NOMO-1 treated with DMSO at 0.1 percent for 48 hours (cell line): ENCODE data around the gene ANO10.
"Not testable (repeated sequence)": the region's sequence is repeated elsewhere in the genome, so short reads cannot be mapped to it uniquely, and the experiment has no call there.

Experiments
- DNase-seq: peaks from one replicate; lab custom pipeline; 2025; ENCODE audit not compliant: unreplicated experiment; lab: John Stamatoyannopoulos, UW

ANO10 gene

GRCh38 chr3:43481375-43481774 lies 140.4 kb downstream of the ANO10 start:
- DNase-seq: no peak

GRCh38 chr3:43478839-43479238 lies 143.0 kb downstream of the ANO10 start:
- not testable (repeated sequence) for DNase-seq

- no peak for DNase-seq
Measured at GRCh38 chr3:43478118-43478785, 143.6 kb downstream of the ANO10 start.

GRCh38 chr3:43477600-43477999 lies 144.2 kb downstream of the ANO10 start:
- DNase-seq: no peak

GRCh38 chr3:43473737-43474136 lies 148.1 kb downstream of the ANO10 start:
- DNase-seq: no peak

GRCh38 chr3:43473244-43473643 lies 148.6 kb downstream of the ANO10 start:
- DNase-seq: no peak

DNA sequence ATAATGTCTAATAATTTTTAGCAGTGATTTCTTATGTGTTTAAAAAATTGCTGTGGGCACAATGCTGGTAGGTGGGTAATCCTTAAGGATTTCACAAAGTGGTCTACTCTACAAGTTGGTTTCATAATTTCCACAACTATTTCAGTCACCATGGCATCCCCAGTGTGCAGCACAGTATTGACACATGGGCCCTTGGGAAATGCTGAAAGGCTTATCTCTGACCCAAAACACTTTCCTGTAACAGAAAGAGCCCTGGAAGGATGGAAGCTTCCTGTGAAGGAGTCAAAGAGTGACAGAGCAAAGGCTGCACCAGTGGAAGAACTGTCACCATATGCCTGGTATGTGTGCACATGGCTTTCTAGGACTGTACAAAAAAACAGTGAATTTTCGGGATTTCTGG lies 153.7 kb downstream of the ANO10 start:
- no peak for DNase-seq

GRCh38 chr3:43465109-43465508 lies 156.7 kb downstream of the ANO10 start:
- DNase-seq: no peak

DNA sequence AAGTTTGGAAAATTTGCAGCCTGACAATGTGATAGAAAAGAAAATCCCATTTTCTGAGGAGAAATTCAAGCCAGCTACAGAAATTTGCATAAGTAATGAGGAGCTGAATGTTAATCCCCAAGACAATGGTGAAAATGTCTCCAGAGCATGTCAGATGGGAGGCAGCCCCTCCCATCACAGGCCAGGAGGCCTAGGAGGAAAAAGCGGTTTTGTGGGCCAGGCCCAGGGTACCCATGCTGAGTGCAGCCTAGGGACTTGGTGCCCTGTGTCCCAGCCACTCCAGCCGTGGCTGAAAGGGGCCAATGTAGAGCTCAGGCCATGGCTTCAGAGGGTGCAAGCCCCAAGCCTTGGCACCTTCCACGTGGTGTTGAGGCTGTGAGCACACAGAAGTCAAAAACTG lies 159.2 kb downstream of the ANO10 start:
- not testable (repeated sequence) for DNase-seq

GRCh38 chr3:43461345-43461744 lies 160.5 kb downstream of the ANO10 start:
- no peak for DNase-seq

DNA sequence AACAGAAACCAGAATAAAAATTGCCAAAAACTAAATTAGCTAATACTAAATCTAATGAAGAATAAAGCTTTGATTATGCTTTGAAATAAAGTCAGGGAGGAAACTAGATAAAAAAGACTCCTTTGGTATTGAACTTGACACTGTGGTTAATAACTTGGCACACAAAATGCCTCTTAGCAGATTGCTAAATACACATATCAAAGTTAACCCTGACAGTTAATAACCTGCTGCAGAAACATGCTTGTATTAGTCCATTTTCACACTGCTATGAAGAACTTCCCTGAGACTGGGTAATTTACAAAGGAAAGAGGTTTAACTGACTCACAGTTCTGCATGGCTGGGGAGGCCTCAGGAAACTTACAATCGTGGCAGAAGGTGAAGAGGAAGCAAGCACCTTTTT lies 164.8 kb downstream of the ANO10 start:
- not testable (repeated sequence) for DNase-seq

DNA sequence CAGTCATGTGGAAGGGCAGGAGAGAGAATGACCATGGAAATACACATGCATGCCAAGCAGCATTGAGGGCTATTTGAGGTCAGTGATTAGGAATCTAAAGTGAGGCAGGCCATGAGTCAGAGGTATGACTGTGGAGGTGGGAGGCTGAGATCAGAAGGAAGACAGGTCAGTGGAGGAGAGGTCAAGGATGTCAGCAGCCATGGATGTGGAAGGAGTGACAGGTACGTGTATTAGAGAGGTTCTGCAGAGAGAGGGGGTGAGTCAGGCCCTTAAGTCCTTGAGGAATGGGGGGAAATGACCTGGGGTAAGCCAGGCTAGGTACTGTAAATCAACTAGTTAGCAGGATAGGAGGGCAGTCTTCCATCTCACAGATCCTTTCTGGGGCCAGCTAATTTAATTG lies 166.6 kb downstream of the ANO10 start:
- no peak for DNase-seq

DNA sequence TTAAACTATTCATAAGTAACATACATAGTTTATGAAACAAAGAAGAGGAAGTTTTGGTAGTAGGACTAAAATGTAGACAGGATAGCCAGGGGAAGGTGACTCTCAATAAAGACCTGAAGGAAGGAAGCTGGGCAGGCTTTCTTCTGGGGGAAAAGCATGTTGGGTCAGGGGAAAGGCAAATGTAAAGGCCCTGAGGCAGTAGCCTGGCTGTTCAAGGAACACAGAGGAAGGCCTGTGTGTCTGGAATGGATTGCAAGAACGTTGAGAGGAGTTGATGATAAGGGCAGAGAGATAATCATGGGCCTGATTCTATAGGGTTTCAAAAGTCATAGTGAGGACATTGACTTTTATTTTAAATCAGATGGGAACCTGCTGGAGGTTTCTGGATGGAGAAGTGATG lies 167.8 kb downstream of the ANO10 start:
- no peak for DNase-seq

- no peak for DNase-seq
Measured at GRCh38 chr3:43451670-43452254, 170.0 kb downstream of the ANO10 start.

- no peak for DNase-seq
Measured at GRCh38 chr3:43448098-43448497, 173.7 kb downstream of the ANO10 start.

GRCh38 chr3:43445820-43446219 lies 176.0 kb downstream of the ANO10 start:
- DNase-seq: no peak

- DNase-seq: no peak
Measured at GRCh38 chr3:43442872-43443395, 178.9 kb downstream of the ANO10 start.

DNA sequence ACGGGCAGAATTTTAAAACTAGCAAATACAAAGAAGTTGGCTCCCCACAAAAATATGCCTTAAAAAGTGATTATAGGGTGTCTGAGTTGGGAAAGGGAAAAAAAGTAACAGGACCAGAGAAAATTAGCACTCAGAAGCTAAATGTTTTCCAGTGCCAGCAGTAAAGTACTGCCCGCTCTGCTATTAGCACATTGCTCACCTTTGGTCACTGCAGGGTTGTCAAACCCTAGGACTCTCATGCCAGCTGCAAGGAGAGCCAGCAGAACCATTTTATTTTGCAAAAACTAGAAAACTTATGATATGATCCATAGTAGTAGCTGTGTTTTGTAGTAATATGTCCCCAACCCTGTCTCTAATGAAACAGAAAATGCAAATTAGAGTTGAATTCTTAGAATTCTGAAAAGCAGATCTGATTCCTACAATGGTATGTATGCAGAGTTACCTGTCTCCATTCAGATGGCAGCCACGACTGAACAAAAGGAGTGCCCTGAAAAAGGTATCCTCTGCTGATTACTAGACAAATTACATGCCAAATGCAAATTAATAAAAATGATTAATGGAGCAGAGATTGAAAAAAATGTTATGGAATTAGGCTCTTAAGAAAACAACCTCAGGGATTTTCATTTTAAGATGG lies 185.2 kb downstream of the ANO10 start:
- DNase-seq: no peak

DNA sequence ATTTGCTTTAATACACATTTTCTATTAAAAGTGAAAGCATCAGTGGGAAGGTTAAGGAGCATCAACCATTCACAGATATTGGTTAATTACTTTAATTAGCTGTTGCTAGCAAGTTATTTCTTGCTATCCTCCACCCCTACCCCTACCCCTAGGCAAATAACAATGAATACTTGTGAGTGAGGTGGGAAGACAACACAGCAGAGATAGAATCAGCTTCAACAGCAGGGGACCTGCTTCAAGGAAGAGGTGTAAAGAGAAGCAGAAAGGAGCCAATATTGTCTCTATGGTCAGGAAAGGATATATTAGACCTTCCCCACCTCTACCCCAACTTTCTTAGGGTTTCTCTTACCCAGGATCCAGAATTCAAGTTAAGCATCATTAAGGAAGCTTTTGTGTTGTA lies 186.1 kb downstream of the ANO10 start:
- no peak for DNase-seq

DNA sequence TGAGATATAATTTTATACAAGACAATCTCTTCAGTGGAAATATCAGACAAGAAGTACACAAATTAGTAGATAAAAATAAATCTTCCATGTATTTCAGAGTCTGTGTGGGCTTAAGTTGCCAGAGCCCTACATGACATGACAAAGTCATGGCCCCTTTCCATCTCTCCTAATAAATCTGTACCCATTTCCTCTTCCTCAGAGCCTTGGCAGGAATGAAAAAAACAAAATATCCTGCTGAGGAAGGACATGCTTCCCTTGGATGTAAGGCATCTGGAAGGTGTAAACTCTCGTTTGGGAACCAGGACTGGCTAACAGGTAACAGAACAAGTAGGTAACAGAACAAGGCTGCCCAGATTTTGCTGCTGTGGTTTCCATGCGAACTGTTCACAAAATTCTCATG lies 187.4 kb downstream of the ANO10 start:
- no peak for DNase-seq

DNA sequence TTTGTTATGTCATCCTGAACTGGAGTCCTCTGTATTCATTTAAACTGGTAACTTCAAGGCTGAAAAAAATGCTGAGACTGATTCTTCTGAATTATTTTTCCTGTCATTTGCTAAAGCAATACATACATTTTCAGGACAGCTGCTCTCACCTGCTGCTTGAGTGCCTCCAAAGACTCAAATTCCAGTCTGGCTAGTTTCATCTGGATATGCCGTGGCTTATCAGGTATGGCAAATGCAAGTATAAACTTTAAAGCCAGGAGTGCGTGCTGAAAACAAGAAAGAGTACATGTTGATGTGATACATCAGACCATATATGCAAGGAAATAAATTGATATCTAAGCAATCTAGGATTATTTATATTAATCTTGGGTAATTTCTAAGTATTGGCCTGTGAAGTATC lies 189.3 kb downstream of the ANO10 start:
- no peak for DNase-seq

DNA sequence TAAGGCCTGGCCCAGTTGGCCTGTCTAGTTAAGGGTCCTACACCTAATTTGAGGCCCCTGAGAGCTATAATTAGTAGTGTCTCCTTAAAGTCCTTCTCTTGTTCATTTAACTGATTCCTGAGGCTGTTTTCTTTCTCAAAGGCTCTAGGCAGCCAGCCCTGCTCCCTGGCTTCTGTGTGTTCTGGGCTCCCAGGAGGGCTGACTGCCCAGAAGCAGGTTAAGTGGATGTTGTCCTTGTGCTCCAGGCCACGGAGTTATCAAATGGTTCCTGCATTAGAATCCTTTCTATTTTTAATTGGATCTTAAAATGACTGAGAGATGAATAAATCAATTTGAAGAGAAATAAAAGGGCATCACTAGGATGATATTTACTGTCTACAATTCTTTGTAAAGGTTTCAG lies 195.4 kb downstream of the ANO10 start:
- no peak for DNase-seq
